Fibroblast of skin of back (primary cell): ENCODE results near the gene CASS4.
"Not testable (repeated sequence)": the region's sequence is repeated elsewhere in the genome, so short reads cannot be mapped to it uniquely, and the experiment has no call there.

ENCODE experiments used
- DNase-seq: peaks from one replicate; pipeline ENCODE4 v3.0.0-alpha.2; 2013

CASS4 gene

DNA sequence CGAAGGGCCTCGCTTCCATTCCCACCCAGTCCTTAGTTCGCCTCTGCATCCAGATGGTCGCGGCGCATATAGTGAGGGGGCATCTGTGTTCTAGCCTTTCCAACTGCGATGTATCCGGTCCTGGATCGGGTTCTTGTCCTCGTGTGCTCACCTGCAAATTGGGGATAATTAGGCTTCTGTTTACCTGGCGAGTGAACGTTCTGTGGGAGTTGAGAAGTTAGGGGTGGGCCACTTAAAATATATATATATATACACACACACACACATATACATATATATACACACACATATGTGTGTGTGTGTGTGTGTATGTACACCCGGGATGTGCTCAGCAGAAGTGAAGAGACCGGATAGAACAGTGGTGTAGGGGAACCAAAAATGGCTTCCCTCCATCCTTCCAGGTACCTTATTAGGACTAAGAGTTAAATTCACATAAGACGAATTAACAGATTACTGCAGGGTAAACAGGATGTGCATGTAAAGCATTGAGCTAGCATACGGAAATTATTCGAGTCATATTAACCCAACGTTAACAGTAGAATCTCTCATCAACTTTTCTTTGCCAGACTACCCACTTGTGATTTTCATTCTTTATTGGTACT is 19.1 kb upstream of the CASS4 start:
- DNase-seq, result no peak

DNA sequence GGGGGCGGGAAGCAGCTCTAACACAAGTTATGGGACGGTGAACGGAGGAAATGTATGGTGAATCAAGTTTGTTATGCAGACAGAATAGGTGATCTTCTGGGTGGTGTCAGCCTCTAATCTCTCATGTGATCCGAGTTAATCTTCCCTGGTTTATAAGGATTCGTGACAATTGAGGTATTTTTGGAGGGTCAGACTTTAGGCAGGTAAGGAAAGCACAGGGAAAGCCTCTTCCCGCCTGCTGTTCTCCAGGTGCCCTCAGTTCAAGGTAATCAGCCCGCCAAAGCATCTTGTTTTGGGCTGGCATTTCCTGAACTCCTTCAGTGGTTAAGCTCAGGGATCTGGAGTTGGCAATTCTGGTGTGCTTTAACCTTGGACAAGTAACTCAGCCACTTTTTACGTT is 18.4 kb upstream of the CASS4 start:
- no peak for DNase-seq

DNA sequence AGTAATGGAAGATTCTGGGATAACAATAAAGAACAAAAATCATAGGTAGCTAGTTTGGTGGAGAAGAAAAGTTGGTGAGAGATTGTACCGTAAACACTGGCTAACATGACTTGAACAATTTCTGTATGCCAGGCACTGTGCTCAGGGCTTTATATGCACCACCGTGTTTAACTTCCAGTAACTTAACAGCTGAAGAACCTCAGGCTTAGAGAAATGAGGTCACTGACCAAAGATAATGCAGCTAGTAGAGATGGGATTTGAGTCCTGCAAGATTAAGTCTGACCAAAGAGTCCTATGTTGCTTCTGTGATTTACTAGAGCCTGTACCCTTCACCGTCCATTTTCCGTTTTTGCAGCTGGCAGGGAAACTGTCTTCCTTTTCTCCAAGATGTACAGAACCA is 16.9 kb upstream of the CASS4 start:
- no peak for DNase-seq

DNA sequence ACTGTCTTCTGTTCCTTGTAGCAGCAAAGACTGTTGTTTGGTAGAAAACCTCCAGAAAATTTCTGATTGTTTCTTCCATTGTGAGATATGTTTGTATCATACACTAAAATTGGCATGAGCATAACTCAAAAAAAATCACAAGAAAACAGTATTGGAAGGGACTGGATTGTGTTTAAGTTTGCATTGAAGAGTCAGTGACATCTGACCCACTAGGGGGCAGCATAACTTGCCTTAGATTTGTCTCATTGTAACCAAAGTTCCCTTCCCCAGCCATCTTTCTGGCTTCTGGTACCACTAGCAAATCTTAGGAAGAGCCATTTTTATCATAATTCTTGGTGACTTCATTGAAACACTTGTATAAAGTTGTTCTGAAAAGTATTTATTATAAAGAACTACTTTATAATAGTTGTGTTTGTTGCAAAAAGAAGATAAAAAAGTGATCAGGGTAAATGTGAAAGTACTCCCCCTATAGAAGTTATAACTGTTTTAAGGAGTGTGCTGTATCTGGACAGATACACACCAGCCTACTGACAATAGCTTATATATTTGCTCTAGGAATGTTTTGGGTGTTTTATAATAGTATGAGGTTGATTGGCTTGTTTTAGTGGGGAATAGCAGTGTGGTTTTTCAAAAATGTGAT is 11.9 kb upstream of the CASS4 start:
- DNase-seq, result peak; percentile 62

DNA sequence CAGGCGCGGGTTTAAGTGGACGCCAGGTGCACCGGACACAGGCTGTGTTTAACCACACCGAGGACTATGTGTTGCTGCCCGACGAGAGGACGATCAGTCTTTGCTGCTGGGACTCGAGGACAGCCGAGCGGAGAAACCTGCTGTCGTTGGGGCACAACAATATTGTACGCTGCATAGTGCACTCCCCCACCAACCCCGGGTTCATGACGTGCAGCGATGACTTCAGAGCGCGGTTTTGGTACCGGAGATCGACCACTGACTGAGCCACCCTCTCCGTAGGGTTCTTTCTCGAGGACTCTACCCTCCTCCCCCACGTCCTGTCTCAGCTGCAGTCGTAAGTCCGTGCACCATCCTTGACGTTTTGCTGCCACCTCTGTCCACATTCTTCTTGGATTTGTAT is 8.6 kb upstream of the CASS4 start:
- no peak for DNase-seq

DNA sequence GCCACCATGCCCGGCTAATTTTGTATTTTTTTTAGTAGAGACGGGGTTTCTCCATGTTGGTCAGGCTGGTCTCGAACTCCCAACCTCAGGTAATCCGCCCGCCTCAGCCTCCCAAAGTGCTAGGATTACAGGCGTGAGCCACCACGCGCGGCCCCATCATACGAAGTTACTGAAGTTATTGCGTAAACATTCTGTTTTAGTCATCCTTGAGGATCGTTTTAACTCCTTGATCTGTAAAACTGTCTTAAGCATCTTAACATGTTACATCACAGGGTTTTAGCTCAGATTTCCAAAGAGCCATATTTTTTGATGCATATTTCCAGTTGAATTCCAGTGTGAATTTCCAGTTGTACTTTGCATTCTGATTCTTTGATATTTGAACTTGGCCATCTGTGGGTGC is 6.7 kb upstream of the CASS4 start:
- not testable (repeated sequence) for DNase-seq

DNA sequence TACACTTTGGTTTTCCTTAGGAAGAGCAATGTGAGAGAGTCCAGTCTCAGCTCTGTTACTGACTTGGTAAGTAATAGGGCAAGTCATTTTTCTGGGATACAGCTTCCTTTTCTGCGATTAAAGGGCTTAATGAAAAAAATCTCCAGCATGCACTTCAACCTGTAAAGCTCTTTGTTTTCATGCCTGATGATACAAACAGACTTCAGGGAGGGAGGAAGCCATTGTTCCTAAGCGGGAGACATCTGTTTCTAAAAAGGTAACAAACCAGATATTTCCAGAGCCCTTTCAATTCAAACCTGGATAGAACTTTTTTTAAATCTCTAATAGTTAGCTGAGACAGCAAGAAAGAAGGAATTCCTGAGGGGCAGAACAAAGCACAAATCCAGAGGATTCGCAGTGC is 5.2 kb upstream of the CASS4 start:
- DNase-seq, result no peak

DNA sequence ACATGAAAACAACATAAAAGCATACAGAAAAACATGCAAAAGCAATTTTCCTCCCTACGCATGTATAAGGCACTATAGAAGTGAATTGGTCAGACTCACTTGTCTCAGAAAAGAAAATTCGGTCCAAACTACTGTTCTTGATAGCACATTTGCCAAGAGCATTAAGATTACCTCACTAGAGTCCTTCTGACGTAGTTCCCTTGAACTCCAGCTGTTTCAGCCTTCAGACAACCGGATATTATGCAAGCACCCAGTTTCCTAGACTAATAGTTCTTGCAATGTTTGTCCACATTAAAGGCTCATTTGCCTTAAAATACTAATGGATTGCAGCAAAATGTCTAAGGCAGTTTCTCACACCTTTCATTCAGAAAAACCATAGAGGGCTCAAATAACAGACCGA is 2.5 kb upstream of the CASS4 start:
- no peak for DNase-seq

DNA sequence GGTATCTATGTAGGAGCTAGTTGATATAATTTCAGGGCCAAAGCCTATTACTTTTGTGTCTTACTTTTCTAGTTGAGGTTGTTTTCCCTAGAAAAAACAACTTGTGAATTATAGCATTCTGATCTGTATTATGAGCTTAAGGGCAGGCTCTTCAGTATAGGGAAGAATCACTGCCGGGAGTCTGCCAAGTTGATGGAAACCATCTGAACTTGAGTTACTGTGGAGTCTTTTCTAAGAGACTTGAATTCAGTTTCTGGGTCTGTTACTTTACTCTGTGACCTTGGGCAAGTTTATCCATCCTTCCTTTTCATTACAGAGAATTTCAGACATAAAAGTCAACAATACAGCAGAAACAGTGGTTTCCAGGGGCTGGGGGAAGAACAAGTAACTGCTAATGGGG is 2.1 kb upstream of the CASS4 start:
- DNase-seq, result no peak

DNA sequence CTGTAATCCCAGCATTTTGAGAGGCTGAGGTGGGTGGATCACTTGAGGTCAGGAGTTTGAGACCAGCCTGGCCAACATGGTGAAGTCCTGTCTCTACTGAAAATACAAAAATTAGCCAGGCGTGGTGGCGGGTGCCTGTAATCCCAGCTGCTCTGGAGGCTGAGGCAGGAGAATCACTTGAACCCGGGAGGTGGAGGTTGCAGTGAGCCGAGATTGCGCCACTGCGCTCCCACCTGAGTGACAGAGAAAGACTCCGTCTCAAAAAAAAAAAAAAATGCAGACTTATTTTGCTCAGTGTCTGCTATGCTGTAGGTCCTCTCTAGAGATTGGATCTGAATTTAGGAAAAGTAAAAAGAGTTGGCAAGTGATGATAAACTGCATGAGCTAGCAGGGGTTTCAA is 773 bp upstream of the CASS4 start:
- DNase-seq, result not testable (repeated sequence)

DNA sequence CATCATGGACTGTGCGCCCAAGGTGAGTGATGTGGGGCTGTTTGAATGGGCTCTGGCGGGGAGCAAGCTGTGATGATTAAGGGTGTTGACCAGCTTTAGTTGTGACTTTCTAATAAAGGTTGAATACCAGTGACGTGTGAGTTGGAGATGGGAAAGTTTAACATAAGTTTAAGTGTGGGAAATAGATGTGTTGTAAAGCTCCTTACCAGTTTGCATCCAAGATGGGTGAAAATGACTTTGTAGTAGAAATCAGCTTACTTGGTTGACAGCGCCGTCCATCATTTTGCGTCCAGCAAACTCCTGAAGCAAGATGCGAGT is 372 bp downstream of the CASS4 start:
- no peak for DNase-seq

DNA sequence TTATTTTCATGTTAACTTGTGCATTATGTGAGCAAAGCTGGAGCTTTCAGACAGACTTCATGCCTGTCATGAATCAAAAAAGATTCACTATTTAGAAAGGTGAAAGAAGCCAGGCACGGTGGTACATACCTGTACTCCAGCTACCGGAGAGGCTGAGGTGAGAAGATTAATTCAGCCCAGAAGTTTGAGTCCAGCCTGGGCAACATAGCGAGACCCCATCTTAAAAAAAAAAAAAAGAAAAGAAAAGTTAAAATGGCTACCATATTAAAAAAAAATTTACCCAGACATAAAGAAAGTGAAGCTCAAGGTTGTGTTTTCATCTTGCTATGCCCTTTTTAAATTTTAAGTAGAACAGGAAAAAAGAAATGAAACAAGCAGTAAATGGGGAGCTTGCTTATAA is 889 bp downstream of the CASS4 start:
- DNase-seq, result no peak

DNA sequence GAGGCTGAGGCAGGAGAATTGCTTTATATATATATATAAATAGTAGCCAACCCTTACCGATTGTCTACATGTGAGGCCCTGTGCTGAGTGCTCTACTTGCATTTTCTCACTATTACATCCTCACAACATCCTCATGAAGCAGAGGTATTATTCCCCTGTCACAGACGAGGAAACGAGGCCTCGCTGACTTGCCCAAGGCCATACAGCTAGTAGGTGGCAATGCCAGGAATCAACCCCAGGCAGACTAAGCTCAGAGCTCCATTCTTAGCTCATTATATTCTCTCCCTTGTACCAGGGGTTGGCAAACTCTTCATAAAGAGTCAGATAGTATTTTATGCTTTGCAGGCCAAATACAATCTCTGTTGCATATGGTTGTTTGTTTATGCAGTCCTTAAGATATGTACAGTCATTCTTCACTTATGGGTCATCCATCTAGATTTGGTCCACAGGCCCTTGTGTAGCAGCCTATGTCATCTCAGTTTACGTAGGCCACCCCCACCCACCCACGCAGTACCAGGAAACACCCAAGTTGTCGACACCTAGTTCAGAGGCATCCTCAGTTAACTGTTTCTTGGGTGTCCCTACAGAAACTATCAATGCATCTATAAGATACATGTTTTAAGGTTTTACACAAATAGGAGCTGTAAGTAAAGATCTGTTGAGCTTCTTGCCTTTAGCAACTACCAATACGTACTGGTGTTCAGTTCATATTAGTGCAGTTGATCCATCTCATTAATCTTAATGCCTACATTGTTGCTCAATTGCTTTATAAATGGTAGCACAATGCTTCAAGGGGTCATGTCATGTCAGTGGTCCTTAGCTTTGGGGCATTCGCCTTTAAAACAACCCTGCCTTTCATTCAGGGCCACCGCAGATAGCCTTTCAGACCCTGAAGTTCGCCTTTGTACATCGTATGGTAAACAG is 3.0 kb downstream of the CASS4 start:
- peak; percentile 67 for DNase-seq

DNA sequence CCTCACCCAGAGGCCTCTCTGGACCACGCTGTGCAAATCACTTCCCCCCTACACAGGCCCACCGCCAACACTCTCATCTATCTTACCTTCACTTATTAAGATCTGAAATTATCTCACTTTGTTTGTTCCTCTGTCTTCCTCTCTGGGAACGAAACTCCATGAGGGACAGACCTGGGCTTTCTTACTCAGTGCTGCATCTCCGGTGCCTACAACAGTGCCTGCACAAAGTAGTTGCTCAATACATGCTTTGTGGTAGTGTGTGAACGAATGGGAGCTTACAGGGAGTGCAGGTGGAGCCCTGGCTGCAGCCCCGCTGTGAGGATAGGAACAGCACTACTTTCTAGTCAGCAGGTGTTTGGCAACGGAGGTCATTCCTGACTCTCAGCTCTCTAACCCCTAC is 5.3 kb downstream of the CASS4 start:
- DNase-seq, result no peak

DNA sequence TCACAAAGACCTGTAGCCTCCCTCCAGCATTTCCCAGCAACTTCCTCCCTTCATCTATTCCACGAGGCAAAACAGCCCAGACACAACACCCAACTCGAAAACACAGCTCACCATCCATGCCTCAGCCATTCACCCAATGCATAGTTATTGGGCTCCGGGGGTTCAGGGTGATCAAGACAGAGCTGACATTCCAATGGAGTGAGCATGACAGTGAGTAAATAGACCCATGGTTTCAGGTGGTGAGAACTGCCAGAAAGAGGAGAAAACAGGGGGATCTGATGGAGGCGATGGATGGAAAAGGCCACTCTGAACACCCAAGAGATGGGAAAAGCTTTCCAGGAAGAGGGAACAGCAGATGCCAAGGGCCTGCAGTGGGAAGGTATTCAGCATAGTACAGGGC is 5.9 kb downstream of the CASS4 start:
- peak; percentile 36 for DNase-seq

DNA sequence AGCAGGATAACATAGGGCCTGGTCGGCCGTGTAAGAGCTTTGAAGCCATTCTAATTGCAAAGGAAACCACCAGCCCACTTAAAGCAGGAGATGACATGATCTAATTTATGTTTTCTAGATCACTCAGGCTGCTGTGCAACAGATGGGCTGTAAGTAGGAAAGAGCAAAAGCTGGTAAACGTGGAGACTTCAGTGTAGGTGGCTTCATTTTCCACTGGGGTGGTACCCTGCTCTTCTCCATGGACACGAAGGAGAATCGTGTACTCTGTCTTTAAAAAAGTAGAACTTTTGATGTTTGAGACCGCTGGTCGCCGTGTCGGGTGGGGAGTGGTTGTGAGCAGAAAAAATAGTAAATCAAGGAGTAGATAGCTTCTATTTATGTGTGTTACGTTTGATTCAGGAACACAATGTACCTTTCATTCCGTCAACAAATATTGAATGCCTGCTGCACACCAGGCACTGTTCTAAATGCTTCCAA is 6.4 kb downstream of the CASS4 start:
- no peak for DNase-seq

DNA sequence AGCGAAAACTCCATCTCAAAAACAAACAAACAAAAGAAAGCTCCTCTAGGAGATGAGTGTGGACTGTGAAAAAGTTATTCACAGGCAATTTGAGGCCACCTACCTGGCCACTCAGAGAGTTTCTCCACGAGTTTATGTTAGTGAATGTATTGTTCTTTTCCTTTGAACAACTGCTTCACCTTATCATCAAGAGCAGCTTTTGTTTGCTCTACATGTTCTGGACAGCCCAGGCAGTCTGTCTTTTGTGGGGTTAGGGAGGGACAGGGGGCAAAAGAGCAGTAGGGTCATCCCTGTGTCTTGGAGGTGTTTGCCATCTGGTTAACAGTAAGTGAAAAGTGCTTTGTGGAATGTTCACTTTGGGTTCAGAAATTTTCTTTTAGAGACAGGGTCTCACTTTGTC is 8.0 kb downstream of the CASS4 start:
- no peak for DNase-seq

DNA sequence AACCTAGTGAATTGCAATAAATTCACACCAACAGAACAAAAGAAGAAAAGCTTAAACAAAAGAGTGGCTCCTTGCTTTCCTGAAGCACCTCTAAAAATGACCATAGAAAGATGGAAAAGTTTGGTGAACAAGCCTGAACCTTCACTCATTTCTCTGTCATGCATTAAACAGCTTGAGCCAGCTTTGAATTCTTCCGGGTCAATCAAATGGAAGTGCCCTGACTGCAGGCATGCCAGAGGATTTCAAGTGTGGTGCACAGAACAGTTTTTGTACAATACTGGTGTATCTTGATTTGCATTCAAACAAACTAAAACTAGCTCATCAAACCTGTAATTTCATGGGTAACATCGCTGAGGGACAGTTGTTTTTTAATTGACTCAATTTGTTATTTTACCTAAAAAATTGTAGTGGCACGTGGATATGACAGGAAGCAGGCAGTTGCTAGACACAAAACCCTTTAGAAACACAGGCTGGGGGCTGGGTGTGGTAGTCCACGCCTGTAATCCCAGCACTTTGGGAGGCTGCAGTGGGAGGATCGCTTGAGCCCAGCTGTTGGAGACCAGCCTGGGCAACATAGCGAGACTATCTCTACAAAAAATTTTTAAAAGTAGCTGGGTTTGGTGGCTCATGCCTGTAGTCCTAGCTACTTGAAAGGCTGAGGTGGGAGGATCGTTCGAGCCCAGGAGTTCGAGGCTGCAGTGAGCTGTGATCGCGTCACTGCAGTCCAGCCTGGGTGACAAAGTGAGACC is 9.1 kb downstream of the CASS4 start:
- DNase-seq, result no peak

DNA sequence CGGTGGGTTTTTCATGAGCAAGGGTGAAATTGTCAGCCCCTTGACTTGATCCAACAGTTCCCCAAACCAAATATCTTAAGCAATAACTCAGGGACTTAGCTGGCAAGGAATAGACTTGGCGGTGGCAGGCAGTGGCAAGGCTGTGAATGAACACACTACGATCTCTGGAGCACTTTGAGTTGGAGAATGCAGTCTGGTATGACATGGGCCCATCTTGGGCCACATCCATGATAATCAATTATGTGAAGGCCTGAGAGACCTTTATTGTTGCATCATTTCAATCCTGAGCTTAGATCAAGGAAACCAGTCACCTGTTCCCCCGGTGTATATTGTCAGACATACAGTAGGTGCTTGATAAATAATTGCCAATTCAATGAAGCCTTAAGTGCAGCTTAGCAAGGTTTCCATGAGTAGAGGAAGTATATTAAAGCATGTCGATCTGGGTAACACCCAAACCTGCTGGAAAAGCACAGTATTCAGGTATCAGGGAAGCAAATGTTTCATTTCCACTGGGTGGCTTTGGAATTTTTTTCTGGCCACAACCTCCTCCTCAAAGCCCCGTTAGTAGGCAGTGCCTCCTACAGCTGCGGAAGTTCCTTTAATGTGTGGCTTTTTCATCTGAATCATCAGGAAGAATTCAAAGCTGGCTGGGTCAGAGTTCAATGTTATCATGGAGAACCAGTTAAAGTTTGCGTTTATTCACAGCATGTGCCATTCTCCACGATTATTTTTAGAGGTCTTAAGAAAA is 10.2 kb downstream of the CASS4 start:
- peak; percentile 85 for DNase-seq

DNA sequence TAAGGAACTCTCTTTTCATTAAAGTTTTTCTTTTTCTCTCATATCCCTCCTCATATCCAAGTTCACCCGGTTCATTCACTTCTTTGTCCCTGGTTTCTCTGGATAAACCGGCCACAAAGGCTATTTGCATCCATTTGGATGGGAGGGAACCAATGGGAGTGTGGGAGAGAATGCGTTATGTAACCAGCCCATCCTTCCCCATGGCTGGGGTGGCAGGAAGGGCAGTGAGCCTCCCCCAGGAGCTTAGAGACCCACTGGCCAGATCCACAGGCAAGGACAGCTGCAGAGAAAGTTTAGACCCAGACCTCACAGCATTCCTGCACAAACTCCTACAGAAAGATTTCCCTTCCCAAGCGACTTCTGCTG is 10.7 kb downstream of the CASS4 start:
- DNase-seq, result no peak

DNA sequence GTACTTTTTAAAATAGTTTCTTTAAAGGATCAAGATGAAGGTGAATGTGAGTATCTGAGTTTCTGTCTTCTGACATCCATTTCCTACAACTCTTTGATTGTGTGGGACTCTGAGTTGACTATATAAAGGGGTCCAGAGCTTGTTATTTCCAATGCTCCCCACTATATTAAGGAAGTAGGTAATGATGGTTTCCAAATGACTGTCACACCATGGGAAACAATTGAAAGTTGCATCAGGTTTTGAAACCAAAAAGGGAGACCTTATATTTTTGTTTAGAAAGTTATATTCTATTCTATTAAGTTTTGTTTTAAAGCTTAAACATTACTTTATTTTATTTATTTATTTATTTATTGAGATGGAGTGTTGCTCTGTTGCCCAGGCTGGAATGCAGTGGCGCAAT is 11.2 kb downstream of the CASS4 start:
- DNase-seq, result no peak

DNA sequence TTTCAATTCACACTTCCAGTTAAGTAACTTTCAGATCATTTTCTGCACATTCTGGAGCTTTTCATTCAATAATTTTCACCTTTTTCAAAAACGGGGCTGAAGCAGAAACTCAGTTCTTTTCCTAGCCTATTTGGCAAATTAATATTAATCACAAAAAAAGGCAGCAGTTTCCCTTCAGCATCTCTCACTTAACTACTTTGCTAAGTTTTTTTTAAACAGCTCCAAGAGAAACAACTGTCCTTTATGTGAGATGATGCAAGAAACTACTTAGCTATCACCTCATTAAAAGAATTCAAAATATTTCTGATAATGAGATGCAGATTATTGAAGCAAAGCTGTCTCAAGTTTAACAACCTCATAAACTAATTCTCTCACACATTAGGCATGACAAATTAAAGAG is 11.8 kb downstream of the CASS4 start:
- DNase-seq, result no peak

DNA sequence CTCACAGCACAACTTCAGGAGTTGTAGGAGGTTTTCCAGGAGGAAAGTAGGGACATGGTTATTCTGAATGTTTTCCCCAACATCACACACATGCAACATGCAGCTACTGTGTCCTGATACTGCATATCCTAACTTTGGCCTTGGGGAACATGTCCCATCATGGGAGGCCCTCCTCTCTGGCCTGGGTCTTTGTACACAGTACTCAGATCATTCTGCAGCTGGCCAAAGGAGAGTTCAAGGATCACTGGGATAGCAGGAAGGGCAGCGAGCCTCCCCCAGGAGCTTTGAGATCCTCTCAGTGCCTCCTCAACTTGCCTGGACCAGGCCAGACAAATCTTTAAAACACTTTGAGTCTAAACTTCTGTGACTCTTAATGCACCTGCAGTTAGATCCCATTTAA is 12.9 kb downstream of the CASS4 start:
- no peak for DNase-seq
